GM19397 (cell line): ENCODE data around the gene PLCXD3.
"Not testable (repeated sequence)": the region's sequence is repeated elsewhere in the genome, so short reads cannot be mapped to it uniquely, and the experiment has no call there.

Experiments used
- ATAC-seq: cut with Tn5 transposase; IDR thresholded peaks from one replicate; pipeline ENCODE4 v1.9.1; 2021; ENCODE audit warnings: mild to moderate bottlenecking, moderate library complexity; ENCODE audit not compliant: unreplicated experiment

The PLCXD3 gene

GRCh38 chr5:41493490-41494126 lies 16.8 kb downstream of the PLCXD3 start:
- not testable (repeated sequence) for ATAC-seq

- no peak for ATAC-seq
Observed at GRCh38 chr5:41485533-41485932, 24.9 kb downstream of the PLCXD3 start.

GRCh38 chr5:41482715-41483114 lies 27.7 kb downstream of the PLCXD3 start:
- ATAC-seq, result no peak

- ATAC-seq, result no peak
Observed at GRCh38 chr5:41482173-41482572, 28.2 kb downstream of the PLCXD3 start.

GRCh38 chr5:41471571-41472208 lies 38.7 kb downstream of the PLCXD3 start:
- ATAC-seq, result not testable (repeated sequence)

- ATAC-seq, result no peak
Observed at GRCh38 chr5:41465493-41466171, 44.8 kb downstream of the PLCXD3 start.

GRCh38 chr5:41459557-41459956 lies 50.8 kb downstream of the PLCXD3 start:
- no peak for ATAC-seq

GRCh38 chr5:41457094-41457493 lies 53.3 kb downstream of the PLCXD3 start:
- no peak for ATAC-seq

GRCh38 chr5:41452506-41452905 lies 57.9 kb downstream of the PLCXD3 start:
- ATAC-seq, result no peak

- ATAC-seq, result no peak
Observed at GRCh38 chr5:41447650-41448510, 62.5 kb downstream of the PLCXD3 start.

GRCh38 chr5:41445937-41446563 lies 64.4 kb downstream of the PLCXD3 start:
- no peak for ATAC-seq

- ATAC-seq, result no peak
Observed at GRCh38 chr5:41435276-41435675, 75.1 kb downstream of the PLCXD3 start.

GRCh38 chr5:41433552-41434181 lies 76.7 kb downstream of the PLCXD3 start:
- no peak for ATAC-seq

GRCh38 chr5:41432481-41433253 lies 77.7 kb downstream of the PLCXD3 start:
- ATAC-seq, result no peak

GRCh38 chr5:41427505-41427904 lies 82.9 kb downstream of the PLCXD3 start:
- ATAC-seq, result no peak

- no peak for ATAC-seq
Observed at GRCh38 chr5:41425736-41426135, 84.7 kb downstream of the PLCXD3 start.

- no peak for ATAC-seq
Observed at GRCh38 chr5:41420492-41421067, 89.8 kb downstream of the PLCXD3 start.

- no peak for ATAC-seq
Observed at GRCh38 chr5:41418220-41419031, 92.0 kb downstream of the PLCXD3 start.
